Measurements from ENCODE around the gene GSG1L.

DNA sequence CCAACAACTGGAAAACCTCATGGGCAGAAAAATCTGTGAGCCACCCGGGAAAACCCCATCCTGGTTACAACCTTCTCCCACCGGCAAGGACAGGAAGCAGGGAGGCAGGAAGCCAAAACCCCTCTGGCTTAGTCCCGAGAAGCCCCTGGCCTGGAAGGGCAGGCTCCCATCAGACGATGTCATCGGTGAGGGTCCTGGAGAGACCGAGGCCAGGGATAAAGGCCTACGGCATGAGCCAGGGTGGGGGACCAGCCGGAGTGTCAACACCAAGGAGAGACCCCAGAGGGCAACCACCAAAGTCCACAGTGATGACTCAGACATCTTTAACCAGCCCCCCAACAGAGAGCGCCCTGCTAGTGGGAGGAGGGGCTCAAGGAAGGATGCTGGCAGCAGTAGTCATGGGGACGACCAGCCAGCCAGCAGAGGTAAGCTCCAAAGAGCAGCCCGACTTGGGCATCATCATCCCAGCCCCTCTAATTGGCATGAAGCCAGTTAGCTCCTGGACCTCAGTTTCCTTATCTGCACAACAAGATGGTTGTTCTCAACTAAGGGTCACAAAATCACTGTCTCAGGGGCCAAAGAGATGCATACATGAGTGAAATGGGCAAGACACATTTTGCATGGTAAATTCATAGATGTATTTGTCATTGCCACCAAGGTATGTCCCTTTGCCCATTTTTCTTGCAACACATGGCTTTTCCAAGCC is 322.9 kb downstream of the GSG1L start:
- no peak for TF ChIP-seq EZH2 (IDR thresholded peaks at IDR 0.05; ENCODE audit: borderline replicate concordance)
- TF ChIP-seq CTCF (IDR thresholded peaks at IDR 0.05; ENCODE audit: poor library complexity) = no peak
- no peak for TF ChIP-seq EZH2phosphoT487 (IDR thresholded peaks at IDR 0.05; ENCODE audit: low read depth, severe bottlenecking, unreplicated experiment)
